Measurements from ENCODE around the gene C1QA. TPM values are rescaled to one million over a fixed set of nuclear protein-coding genes. Genes with fewer than 3 reads are reported as not detected.

C1QA gene
- polyA plus RNA-seq, 1 donor (not counting 4 experiments of a cell fraction or from before 2014, with no cell fraction given): not detected

DNA sequence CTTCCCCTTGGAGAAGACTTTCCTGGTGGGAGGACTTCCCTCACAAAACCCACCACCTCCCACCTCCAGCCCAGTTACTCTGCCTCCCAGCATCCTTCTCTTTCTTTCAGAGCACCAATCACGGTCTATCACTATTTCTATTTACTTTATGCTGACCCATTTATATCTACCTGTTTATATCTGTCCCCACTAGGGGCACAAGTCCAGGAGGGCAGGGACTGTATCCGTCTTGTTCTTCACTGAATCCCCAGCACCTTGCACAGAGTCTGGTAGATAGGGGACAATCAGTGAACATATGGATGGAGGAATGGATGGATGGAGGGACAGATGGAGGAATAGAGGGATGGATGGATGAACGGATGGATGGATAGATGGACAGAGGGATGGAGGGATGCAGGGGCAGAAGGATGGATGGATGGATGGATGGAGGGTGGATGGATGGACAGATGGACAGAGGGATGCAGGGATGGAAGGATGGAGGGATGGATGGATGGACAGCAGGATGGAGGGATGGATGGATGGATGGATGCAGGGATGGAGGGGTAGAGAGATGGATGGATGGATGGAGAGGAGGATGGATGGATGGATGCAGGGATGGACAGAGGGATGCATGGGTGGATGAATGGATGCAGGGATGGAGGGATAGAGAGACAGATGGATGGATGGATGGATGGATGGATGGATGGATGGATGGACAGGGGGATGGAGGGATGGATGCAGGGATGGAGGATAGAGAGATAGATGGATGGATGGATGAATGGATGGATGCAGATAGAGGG is 22.1 kb downstream of the C1QA start:
- Histone ChIP-seq H3K4me3 (ENCODE audit: control insufficient read depth in 2 of 3, extremely low read depth in 1 of 3, insufficient read depth in 2 of 3, low read depth in 1 of 3, low read length in 3 of 3) (no peak overlapping the region), H3K27me3 (ENCODE audit: control insufficient read depth, extremely low read depth, insufficient read depth, low read length) (peaks cover 4% of the 10 kb centered on the region), H3K79me2 (ENCODE audit: control insufficient read depth, insufficient read depth, low read length) (no peaks in the 10 kb centered on the region), H3K27ac (ENCODE audit: control insufficient read depth, insufficient read depth, low read length) (no peak overlapping the region), H3K4me1 (ENCODE audit: control insufficient read depth, extremely low read depth, insufficient read depth, low read length) (no peaks in the 10 kb centered on the region), H2AFZ (ENCODE audit: control insufficient read depth, low read length) (no peak overlapping the region), H3K9me1 (ENCODE audit: control insufficient read depth, extremely low read depth, insufficient read depth, low read length) (peaks cover 2% of the 10 kb centered on the region), H3K9me3 (ENCODE audit: control insufficient read depth, low read depth, low read length) (no peaks in the 10 kb centered on the region), H3K36me3 (ENCODE audit: control insufficient read depth in 2 of 2, extremely low read depth in 1 of 2, insufficient read depth in 2 of 2, low read length in 2 of 2) (no peaks in the 10 kb centered on the region), H3K9ac (ENCODE audit: control insufficient read depth, extremely low read depth, insufficient read depth, low read length) (no peak overlapping the region), H4K20me1 (ENCODE audit: control insufficient read depth, extremely low read depth, insufficient read depth, low read length) (peaks cover 5% of the 10 kb centered on the region), H3K4me2 (ENCODE audit: control insufficient read depth, extremely low read depth, insufficient read depth, low read depth, low read length) (no peak overlapping the region)
- TF ChIP-seq, protein P1, sequence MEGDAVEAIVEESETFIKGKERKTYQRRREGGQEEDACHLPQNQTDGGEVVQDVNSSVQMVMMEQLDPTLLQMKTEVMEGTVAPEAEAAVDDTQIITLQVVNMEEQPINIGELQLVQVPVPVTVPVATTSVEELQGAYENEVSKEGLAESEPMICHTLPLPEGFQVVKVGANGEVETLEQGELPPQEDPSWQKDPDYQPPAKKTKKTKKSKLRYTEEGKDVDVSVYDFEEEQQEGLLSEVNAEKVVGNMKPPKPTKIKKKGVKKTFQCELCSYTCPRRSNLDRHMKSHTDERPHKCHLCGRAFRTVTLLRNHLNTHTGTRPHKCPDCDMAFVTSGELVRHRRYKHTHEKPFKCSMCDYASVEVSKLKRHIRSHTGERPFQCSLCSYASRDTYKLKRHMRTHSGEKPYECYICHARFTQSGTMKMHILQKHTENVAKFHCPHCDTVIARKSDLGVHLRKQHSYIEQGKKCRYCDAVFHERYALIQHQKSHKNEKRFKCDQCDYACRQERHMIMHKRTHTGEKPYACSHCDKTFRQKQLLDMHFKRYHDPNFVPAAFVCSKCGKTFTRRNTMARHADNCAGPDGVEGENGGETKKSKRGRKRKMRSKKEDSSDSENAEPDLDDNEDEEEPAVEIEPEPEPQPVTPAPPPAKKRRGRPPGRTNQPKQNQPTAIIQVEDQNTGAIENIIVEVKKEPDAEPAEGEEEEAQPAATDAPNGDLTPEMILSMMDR (optimal IDR thresholded peaks at IDR 0.05 in 1 of 3, IDR thresholded peaks at IDR 0.05 in 1 of 3, conservative IDR thresholded peaks at IDR 0.05 in 1 of 3; ENCODE audit: extremely low read depth in 1 of 3, insufficient read depth in 2 of 3, low read length in 3 of 3): peak in 1 of 3 experiments; percentile 17
- no peak for TF ChIP-seq EZH2 (IDR thresholded peaks at IDR 0.05; ENCODE audit: low read length)
- dilution Hi-C loops (cut with MboI; ENCODE audit: extremely low pct_ligation_motif_present, low sequenced_read_pairs): no loop called here
- FAIRE-seq (no peak), DNase-seq (ENCODE audit: low read depth, low spot score) (no peak)

DNA sequence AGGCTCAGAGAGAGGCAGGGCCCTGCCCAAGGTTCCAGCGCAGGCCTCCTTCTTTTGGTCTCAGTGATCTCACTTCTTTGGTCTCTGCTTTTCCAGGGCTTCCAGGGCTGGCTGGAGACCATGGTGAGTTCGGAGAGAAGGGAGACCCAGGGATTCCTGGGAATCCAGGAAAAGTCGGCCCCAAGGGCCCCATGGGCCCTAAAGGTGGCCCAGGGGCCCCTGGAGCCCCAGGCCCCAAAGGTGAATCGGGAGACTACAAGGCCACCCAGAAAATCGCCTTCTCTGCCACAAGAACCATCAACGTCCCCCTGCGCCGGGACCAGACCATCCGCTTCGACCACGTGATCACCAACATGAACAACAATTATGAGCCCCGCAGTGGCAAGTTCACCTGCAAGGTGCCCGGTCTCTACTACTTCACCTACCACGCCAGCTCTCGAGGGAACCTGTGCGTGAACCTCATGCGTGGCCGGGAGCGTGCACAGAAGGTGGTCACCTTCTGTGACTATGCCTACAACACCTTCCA is 24.4 kb downstream of the C1QA start:
- no peaks in the 10 kb centered on the region for H3K9me3 ChIP-seq (ENCODE audit: control insufficient read depth, low read depth, low read length)
- peaks cover 5% of the 10 kb centered on the region for H4K20me1 ChIP-seq (ENCODE audit: control insufficient read depth, extremely low read depth, insufficient read depth, low read length)
- H3K36me3 ChIP-seq (ENCODE audit: control insufficient read depth in 2 of 2, extremely low read depth in 1 of 2, insufficient read depth in 2 of 2, low read length in 2 of 2): no peaks in the 10 kb centered on the region
- H3K27me3 ChIP-seq (ENCODE audit: control insufficient read depth, extremely low read depth, insufficient read depth, low read length): peaks cover 4% of the 10 kb centered on the region
- no peak overlapping the region for H3K9ac ChIP-seq (ENCODE audit: control insufficient read depth, extremely low read depth, insufficient read depth, low read length)
- no peak for FAIRE-seq
- no peak for DNase-seq (ENCODE audit: low read depth, low spot score)
- TF ChIP-seq EZH2 (IDR thresholded peaks at IDR 0.05; ENCODE audit: low read length): no peak
- TF ChIP-seq, protein P1 (optimal IDR thresholded peaks at IDR 0.05 in 1 of 3, IDR thresholded peaks at IDR 0.05 in 1 of 3, conservative IDR thresholded peaks at IDR 0.05 in 1 of 3; ENCODE audit: extremely low read depth in 1 of 3, insufficient read depth in 2 of 3, low read length in 3 of 3): no peak
- no peaks in the 10 kb centered on the region for H3K4me1 ChIP-seq (ENCODE audit: control insufficient read depth, extremely low read depth, insufficient read depth, low read length)
- no peaks in the 10 kb centered on the region for H3K79me2 ChIP-seq (ENCODE audit: control insufficient read depth, insufficient read depth, low read length)
- no peak overlapping the region for H2AFZ ChIP-seq (ENCODE audit: control insufficient read depth, low read length)
- no peak overlapping the region for H3K27ac ChIP-seq (ENCODE audit: control insufficient read depth, insufficient read depth, low read length)
- peaks cover 2% of the 10 kb centered on the region for H3K9me1 ChIP-seq (ENCODE audit: control insufficient read depth, extremely low read depth, insufficient read depth, low read length)
- dilution Hi-C loops (cut with MboI; ENCODE audit: extremely low pct_ligation_motif_present, low sequenced_read_pairs): no loop called here
- no peak overlapping the region for H3K4me2 ChIP-seq (ENCODE audit: control insufficient read depth, extremely low read depth, insufficient read depth, low read depth, low read length)
- no peak overlapping the region for H3K4me3 ChIP-seq (ENCODE audit: control insufficient read depth in 2 of 3, extremely low read depth in 1 of 3, insufficient read depth in 2 of 3, low read depth in 1 of 3, low read length in 3 of 3)

Data from keratinocyte (primary cell).